NOMO-1 (cell line): Measurements from ENCODE around the gene HACL1.
A peak's percentile ranks its signal among the peaks of the same experiment; 100 is the strongest.

Source experiments
- DNase-seq, 2 experiments: peaks; one replicate each; lab custom pipeline; 2025; ENCODE audit not compliant: unreplicated experiment in 2 of 2; lab: John Stamatoyannopoulos, UW

HACL1 gene

GRCh38 chr3:15601399-15602145 lies at the start of gene HACL1, which contains the start of gene BTD:
Gene HACL1 (minus strand): TSS chr3:15601569. CDS start chr3:15601463, 106 bp downstream.
Gene BTD (plus strand): TSS chr3:15601745. CDS start chr3:15635440, 33,695 bp downstream.
- no peak for DNase-seq

- DNase-seq, result no peak
Measured at GRCh38 chr3:15649858-15650257, 48.5 kb upstream of the HACL1 start.

GRCh38 chr3:15649341-15649740 lies 48.0 kb upstream of the HACL1 start:
- DNase-seq, result no peak

GRCh38 chr3:15647611-15648167 lies 46.3 kb upstream of the HACL1 start:
- DNase-seq, result peak; percentile 61 to 88

- no peak for DNase-seq
Measured at GRCh38 chr3:15646851-15647511, 45.6 kb upstream of the HACL1 start.

- DNase-seq, result no peak
Measured at GRCh38 chr3:15645740-15646501, 44.6 kb upstream of the HACL1 start.

- DNase-seq, result no peak
Measured at GRCh38 chr3:15645246-15645645, 43.9 kb upstream of the HACL1 start.

- DNase-seq, result no peak
Measured at GRCh38 chr3:15638891-15639262, 37.5 kb upstream of the HACL1 start.

GRCh38 chr3:15638193-15638890 lies 37.0 kb upstream of the HACL1 start:
- no peak for DNase-seq

GRCh38 chr3:15637131-15637951 lies 36.0 kb upstream of the HACL1 start:
- DNase-seq, result no peak

GRCh38 chr3:15636028-15636709 lies 34.8 kb upstream of the HACL1 start:
- DNase-seq, result peak; percentile 34 to 37

- no peak for DNase-seq
Measured at GRCh38 chr3:15635121-15635661, 33.8 kb upstream of the HACL1 start.

- DNase-seq, result no peak
Measured at GRCh38 chr3:15634671-15635070, 33.3 kb upstream of the HACL1 start.

- no peak for DNase-seq
Measured at GRCh38 chr3:15633766-15634598, 32.6 kb upstream of the HACL1 start.

GRCh38 chr3:15633159-15633558 lies 31.8 kb upstream of the HACL1 start:
- DNase-seq, result no peak

GRCh38 chr3:15632212-15632580 lies 30.8 kb upstream of the HACL1 start:
- DNase-seq, result no peak

GRCh38 chr3:15631426-15632211 lies 30.2 kb upstream of the HACL1 start:
- DNase-seq, result no peak
